Naive thymus-derived CD8-positive, alpha-beta T cell (primary cell): ENCODE results near the gene KANK3. TPM values are rescaled to one million over a fixed set of nuclear protein-coding genes. Genes with fewer than 3 reads are reported as not detected.
"Not testable (repeated sequence)": the region's sequence is repeated elsewhere in the genome, so short reads cannot be mapped to it uniquely, and the experiment has no call there.

Experiments
- ATAC-seq, 2 donors: fragments of 150-1000 bp; cut with Tn5 transposase in 1 of 2; sonication (Bioruptor Pico), chemical (Tn5 transposase) in 1 of 2; 1 replicate in 1 of 2; 2 replicates in 1 of 2; pipeline ENCODE4 v1.10.0; 2021; ENCODE audit warnings: mild to moderate bottlenecking in 2 of 2, moderate library complexity in 2 of 2
- POLR2A ChIA-PET: fragments of 350-600 bp; sonication (Branson Sonifier 250); formaldehyde crosslinking; loops from one replicate; lab custom pipeline; 2021; ENCODE audit warnings: antibody characterized with exemption; lab: Charles Lee
- DNase-seq, 10 donors: peaks; one replicate each; pipeline versions ENCODE4 v3.0.0 to v3.0.0-alpha.2; 2020 to 2022
- H3K27ac Mint-ChIP-seq, 10 donors: one replicate each; pipeline ENCODE4 v1.8.0; 2020 to 2022; ENCODE audit warnings: mild to moderate bottlenecking in 10 of 10, mixed read lengths in 10 of 10, moderate library complexity in 4 of 10, inconsistent platforms in 1 of 10
- H3K27me3 Mint-ChIP-seq, 5 donors: one replicate each; pipeline ENCODE4 v1.8.0; 2021 to 2022; ENCODE audit warnings: mixed read lengths in 5 of 5
- H3K36me3 Mint-ChIP-seq, 3 donors: one replicate each; pipeline ENCODE4 v1.8.0; 2020 to 2022; ENCODE audit warnings: mixed read lengths in 3 of 3, mild to moderate bottlenecking in 2 of 3, inconsistent platforms in 1 of 3
- H3K4me1 Mint-ChIP-seq, 4 donors: one replicate each; pipeline ENCODE4 v1.8.0; 2021 to 2022; ENCODE audit warnings: mixed read lengths in 4 of 4
- H3K4me3 Mint-ChIP-seq, 10 donors: one replicate each; pipeline ENCODE4 v1.8.0; 2020 to 2022; ENCODE audit warnings: mild to moderate bottlenecking in 10 of 10, mixed read lengths in 10 of 10, moderate library complexity in 6 of 10, inconsistent platforms in 1 of 10
- H3K9me3 Mint-ChIP-seq, 9 donors: one replicate each; pipeline ENCODE4 v1.8.0; 2020 to 2022; ENCODE audit warnings: mixed read lengths in 9 of 9, mild to moderate bottlenecking in 3 of 9, inconsistent platforms in 1 of 9, moderate library complexity in 1 of 9
- polyA plus RNA-seq, 3 donors: library from polyadenylated mRNA; unstranded; fragments of 300-500 nt; fragmentation: Illumina TruSeq; gene quantifications; one replicate each; pipeline ENCODE4 v1.2.3, GENCODE V29; 2021
- total RNA-seq, 8 experiments: library from RNA in 2 of 8; stranded (reverse) in 2 of 8; gene quantifications; one replicate each; pipeline ENCODE4 v1.2.3 and lab custom pipeline; 2021 to 2026

KANK3 gene
- total and polyA plus RNA-seq, 5 experiments from 2014 or later = 0.82 to 3.3 (median 1.5) TPM

GRCh38 chr19:8366121-8366581 is 23.1 kb upstream of the KANK3 start:
- Mint-ChIP-seq H3K9me3 (no peaks in the 10 kb centered on the region), H3K27ac (no peak overlapping the region), H3K4me3 (peak overlapping the region in 1 of 10 donors; percentile 20), H3K36me3 (peaks cover 0 to 3% (median 0%) of the 10 kb centered on the region in 3 donors), H3K27me3 (peaks cover 8 to 68% (median 38%) of the 10 kb centered on the region in 5 donors), H3K4me1 (peaks cover 6 to 14% (median 11%) of the 10 kb centered on the region in 4 donors)
- POLR2A ChIA-PET = no interaction called here
- ATAC-seq = no peak
- no peak for DNase-seq

GRCh38 chr19:8363803-8364771 is 21.0 kb upstream of the KANK3 start, which contains the start of gene ANGPTL4:
Gene ANGPTL4, plus strand, starts transcription at chr19:8364155. Its CDS starts 167 bp downstream, at chr19:8364322.
- POLR2A ChIA-PET = interaction anchor here (0.6 to 0.7 kb wide), 2 partner anchors 35 to 51 kb away, joined by 4 read pairs; no protein-coding TSS in a partner anchor
- ATAC-seq (peak; percentile 83 to 84), DNase-seq (peak in 9 of 10 donors; percentile 13 to 69 (median 39))
- Mint-ChIP-seq H3K27ac (peak within 1 kb of the TSS in 7 of 10 donors; percentile 44 to 93 (median 85)), H3K36me3 (peaks cover 0 to 3% (median 0%) of the 10 kb centered on the region in 3 donors), H3K4me1 (peaks cover 6 to 14% (median 11%) of the 10 kb centered on the region in 4 donors), H3K4me3 (peak within 1 kb of the TSS; percentile 64 to 92 (median 90)), H3K27me3 (peaks cover 8 to 72% (median 38%) of the 10 kb centered on the region in 5 donors), H3K9me3 (no peaks in the 10 kb centered on the region)

- ATAC-seq (no peak), DNase-seq (no peak)
- peaks cover 6 to 12% (median 10%) of the 10 kb centered on the region in 4 donors for H3K4me1 Mint-ChIP-seq
- POLR2A ChIA-PET = interaction anchor here (0.7 to 1.1 kb wide), 4 partner anchors 8 to 90 kb away, joined by 3 to 5 read pairs (median 4); no protein-coding TSS in a partner anchor
- H3K36me3 Mint-ChIP-seq = no peaks in the 10 kb centered on the region
- peak overlapping the region in 1 of 10 donors; percentile 49 for H3K27ac Mint-ChIP-seq
- H3K27me3 Mint-ChIP-seq = peaks cover 4 to 54% (median 24%) of the 10 kb centered on the region in 5 donors
- peak overlapping the region in 1 of 10 donors; percentile 80 for H3K4me3 Mint-ChIP-seq
- no peaks in the 10 kb centered on the region for H3K9me3 Mint-ChIP-seq
Measured at GRCh38 chr19:8361921-8362793, 19.1 kb upstream of the KANK3 start.

GRCh38 chr19:8360196-8360595 is 17.1 kb upstream of the KANK3 start:
- POLR2A ChIA-PET = no interaction called here
- Mint-ChIP-seq H3K9me3 (no peaks in the 10 kb centered on the region), H3K4me1 (peaks cover 6 to 12% (median 10%) of the 10 kb centered on the region in 4 donors), H3K36me3 (no peaks in the 10 kb centered on the region), H3K27ac (no peak overlapping the region), H3K4me3 (no peak overlapping the region), H3K27me3 (peaks cover under 1 to 35% (median 12%) of the 10 kb centered on the region in 5 donors)
- no peak for ATAC-seq
- no peak for DNase-seq

GRCh38 chr19:8358948-8359347 is 15.9 kb upstream of the KANK3 start:
- no peaks in the 10 kb centered on the region for H3K9me3 Mint-ChIP-seq
- H3K4me1 Mint-ChIP-seq = peaks cover 4 to 11% (median 8%) of the 10 kb centered on the region in 4 donors
- H3K36me3 Mint-ChIP-seq = peaks cover 0 to under 1% (median 0%) of the 10 kb centered on the region in 3 donors
- no peak for ATAC-seq
- H3K4me3 Mint-ChIP-seq = no peak overlapping the region
- DNase-seq = no peak
- POLR2A ChIA-PET = no interaction called here
- peak overlapping the region in 1 of 10 donors; percentile 13 for H3K27ac Mint-ChIP-seq
- H3K27me3 Mint-ChIP-seq = peaks cover 0 to 26% (median 11%) of the 10 kb centered on the region in 5 donors

- DNase-seq = no peak
- POLR2A ChIA-PET = interaction anchor here (0.7 kb wide), 1 partner anchor 44 kb away, joined by 3 read pairs; no protein-coding TSS in a partner anchor
- no peak overlapping the region for H3K4me3 Mint-ChIP-seq
- peaks cover 0 to 2% (median 0%) of the 10 kb centered on the region in 3 donors for H3K36me3 Mint-ChIP-seq
- no peaks in the 10 kb centered on the region for H3K9me3 Mint-ChIP-seq
- no peak for ATAC-seq
- H3K4me1 Mint-ChIP-seq = peaks cover 0 to 3% (median 2%) of the 10 kb centered on the region in 4 donors
- H3K27me3 Mint-ChIP-seq = peaks cover 3 to 17% (median 8%) of the 10 kb centered on the region in 5 donors
- H3K27ac Mint-ChIP-seq = peak overlapping the region in 1 of 10 donors; percentile 67
Measured at GRCh38 chr19:8357007-8357521, 14.0 kb upstream of the KANK3 start.

- Mint-ChIP-seq H3K4me1 (peaks cover 0 to 3% (median 2%) of the 10 kb centered on the region in 4 donors), H3K36me3 (peaks cover 0 to 2% (median 0%) of the 10 kb centered on the region in 3 donors), H3K9me3 (no peaks in the 10 kb centered on the region), H3K27me3 (peaks cover 2 to 22% (median 18%) of the 10 kb centered on the region in 5 donors), H3K4me3 (no peak overlapping the region), H3K27ac (no peak overlapping the region)
- POLR2A ChIA-PET = no interaction called here
- DNase-seq (no peak), ATAC-seq (no peak)
Measured at GRCh38 chr19:8355631-8356402, 12.8 kb upstream of the KANK3 start.

- not testable (repeated sequence) for H3K27ac Mint-ChIP-seq, DNase-seq, H3K36me3 Mint-ChIP-seq, ATAC-seq, H3K9me3 Mint-ChIP-seq, H3K4me1 Mint-ChIP-seq, H3K4me3 Mint-ChIP-seq
- POLR2A ChIA-PET = interaction anchor here (0.6 to 2.2 kb wide), 3 partner anchors 12 to 259 kb away, joined by 4 read pairs; partner anchors contain the start of gene MARCHF2
- peaks cover 2 to 24% (median 22%) of the 10 kb centered on the region in 5 donors for H3K27me3 Mint-ChIP-seq
Measured at GRCh38 chr19:8352845-8353244, 9.8 kb upstream of the KANK3 start.

GRCh38 chr19:8352134-8352827 is 9.2 kb upstream of the KANK3 start:
- no peak for ATAC-seq
- no peak overlapping the region for H3K27ac Mint-ChIP-seq
- POLR2A ChIA-PET = interaction anchor here (0.6 to 1.4 kb wide), 5 partner anchors 10 to 287 kb away, joined by 3 to 8 read pairs (median 4); partner anchors contain the start of genes NDUFA7 and RPS28
- peaks cover 2 to 24% (median 22%) of the 10 kb centered on the region in 5 donors for H3K27me3 Mint-ChIP-seq
- H3K4me3 Mint-ChIP-seq = no peak overlapping the region
- DNase-seq = no peak
- H3K36me3 Mint-ChIP-seq = peaks cover 0 to 2% (median 0%) of the 10 kb centered on the region in 3 donors
- H3K9me3 Mint-ChIP-seq = no peaks in the 10 kb centered on the region
- H3K4me1 Mint-ChIP-seq = peaks cover 0 to 4% (median 2%) of the 10 kb centered on the region in 4 donors

- H3K36me3 Mint-ChIP-seq, H3K27ac Mint-ChIP-seq, DNase-seq, POLR2A ChIA-PET, H3K4me1 Mint-ChIP-seq, H3K9me3 Mint-ChIP-seq, ATAC-seq, H3K4me3 Mint-ChIP-seq: not testable (repeated sequence)
- H3K27me3 Mint-ChIP-seq = peaks cover 2 to 24% (median 22%) of the 10 kb centered on the region in 5 donors
Measured at GRCh38 chr19:8349629-8350372, 6.7 kb upstream of the KANK3 start.
